Kidney tubule cell (primary cell): Measurements from ENCODE around the gene CCDC60.

Source experiments
- DNase-seq: peaks from one replicate; pipeline ENCODE4 v3.0.0-alpha.2; 2018; ENCODE audit warnings: low spot score

The CCDC60 gene

GRCh38 chr12:119384340-119384739, 49.8 kb downstream of the CCDC60 start:
- no peak for DNase-seq

- DNase-seq = no peak
These were observed 51.1 kb downstream of the CCDC60 start for GRCh38 chr12:119385659-119386058.

GRCh38 chr12:119389687-119390086, 55.2 kb downstream of the CCDC60 start:
- DNase-seq = no peak

GRCh38 chr12:119391673-119392072, 57.1 kb downstream of the CCDC60 start:
- no peak for DNase-seq

GRCh38 chr12:119393677-119394076, 59.1 kb downstream of the CCDC60 start:
- peak; percentile 6 for DNase-seq

- DNase-seq = no peak
These were observed 63.0 kb downstream of the CCDC60 start for GRCh38 chr12:119397540-119397939.

GRCh38 chr12:119398190-119398589, 63.7 kb downstream of the CCDC60 start:
- no peak for DNase-seq

- no peak for DNase-seq
These were observed 64.8 kb downstream of the CCDC60 start for GRCh38 chr12:119399301-119399700.

GRCh38 chr12:119406308-119406707, 71.8 kb downstream of the CCDC60 start:
- DNase-seq = no peak

- no peak for DNase-seq
These were observed 72.3 kb downstream of the CCDC60 start for GRCh38 chr12:119406811-119407210.

GRCh38 chr12:119409043-119409442, 74.5 kb downstream of the CCDC60 start:
- no peak for DNase-seq

GRCh38 chr12:119410396-119410795, 75.9 kb downstream of the CCDC60 start:
- peak; percentile 48 for DNase-seq

- DNase-seq = no peak
These were observed 77.8 kb downstream of the CCDC60 start for GRCh38 chr12:119412306-119412705.

- DNase-seq = peak; percentile 63
These were observed 78.6 kb downstream of the CCDC60 start for GRCh38 chr12:119412811-119413794.

- DNase-seq = no peak
These were observed 81.2 kb downstream of the CCDC60 start for GRCh38 chr12:119415714-119416113.

- no peak for DNase-seq
These were observed 82.9 kb downstream of the CCDC60 start for GRCh38 chr12:119417440-119417839.

- DNase-seq = no peak
These were observed 84.9 kb downstream of the CCDC60 start for GRCh38 chr12:119419381-119419780.

GRCh38 chr12:119423285-119423684, 88.8 kb downstream of the CCDC60 start:
- no peak for DNase-seq

GRCh38 chr12:119425623-119426022, 91.1 kb downstream of the CCDC60 start:
- DNase-seq = no peak

- DNase-seq = no peak
These were observed 96.6 kb downstream of the CCDC60 start for GRCh38 chr12:119431151-119431550.

- DNase-seq = peak; percentile 43
These were observed 98.4 kb downstream of the CCDC60 start for GRCh38 chr12:119432949-119433348.

GRCh38 chr12:119440803-119441360, 106.4 kb downstream of the CCDC60 start:
- DNase-seq = no peak

- DNase-seq = peak; percentile 75
These were observed 110.0 kb downstream of the CCDC60 start for GRCh38 chr12:119444462-119445044.
